DMS114 treated with DMSO at 0.1 percent for 48 hours (cell line): ENCODE results near the gene KCTD2.

Source experiments
- DNase-seq: peaks from one replicate; lab custom pipeline; 2025; ENCODE audit not compliant: unreplicated experiment; lab: John Stamatoyannopoulos, UW

The KCTD2 gene

DNA sequence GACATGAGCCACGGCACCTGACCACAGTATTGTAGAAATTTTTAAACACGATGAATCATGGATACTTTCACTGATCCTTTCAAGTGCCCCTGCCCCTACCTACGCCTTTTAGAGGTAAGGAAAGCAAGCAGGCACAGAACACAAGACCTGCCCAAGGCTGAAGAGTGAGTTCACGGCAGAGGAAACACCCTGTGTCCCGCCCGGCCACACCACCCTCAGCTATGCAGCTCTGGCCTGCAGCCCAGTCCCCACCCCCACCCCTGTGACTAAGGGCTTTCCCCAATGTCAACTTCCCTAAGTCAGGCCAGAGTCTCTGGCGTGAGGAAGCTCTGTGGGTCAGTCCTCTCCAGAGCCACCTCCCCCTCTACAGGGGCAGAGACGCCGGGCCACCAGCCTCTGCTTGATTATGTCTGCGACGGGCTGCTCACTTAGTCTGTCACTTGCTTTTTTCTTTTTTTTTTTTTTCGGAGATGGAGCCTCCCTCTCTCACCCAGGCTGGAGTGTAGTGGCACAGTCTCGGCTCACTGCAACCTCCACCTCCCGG, 49.1 kb downstream of the KCTD2 start:
- no peak for DNase-seq

GRCh38 chr17:75097865-75098264, 50.8 kb downstream of the KCTD2 start:
- DNase-seq: no peak

- no peak for DNase-seq
Measured at GRCh38 chr17:75098861-75099260, 51.8 kb downstream of the KCTD2 start.

DNA sequence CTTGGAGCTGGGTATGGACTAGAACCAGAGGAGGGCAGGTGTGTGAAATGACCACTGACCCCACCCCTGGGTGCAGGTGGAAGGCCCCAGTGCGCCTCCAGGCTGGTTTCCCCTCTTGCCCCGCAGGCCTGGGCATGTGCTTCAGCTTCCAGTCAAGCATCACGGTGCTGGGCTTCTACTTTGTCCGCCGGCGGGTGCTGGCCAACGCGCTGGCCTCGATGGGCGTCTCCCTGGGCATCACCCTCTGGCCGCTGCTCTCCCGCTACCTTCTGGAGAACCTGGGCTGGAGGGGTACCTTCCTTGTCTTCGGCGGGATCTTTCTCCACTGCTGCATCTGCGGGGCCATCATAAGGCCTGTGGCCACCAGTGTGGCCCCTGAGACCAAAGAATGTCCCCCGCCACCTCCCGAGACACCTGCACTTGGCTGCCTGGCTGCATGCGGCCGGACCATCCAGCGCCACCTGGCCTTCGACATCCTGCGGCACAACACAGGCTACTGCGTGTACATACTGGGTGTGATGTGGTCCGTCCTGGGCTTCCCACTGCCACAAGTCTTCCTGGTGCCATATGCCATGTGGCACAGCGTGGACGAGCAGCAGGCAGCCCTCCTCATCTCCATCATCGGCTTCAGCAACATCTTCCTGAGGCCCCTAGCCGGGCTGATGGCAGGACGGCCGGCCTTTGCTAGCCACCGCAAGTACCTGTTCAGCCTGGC, 53.0 kb downstream of the KCTD2 start:
- DNase-seq: no peak

- no peak for DNase-seq
Measured at GRCh38 chr17:75102385-75102821, 55.4 kb downstream of the KCTD2 start.

DNA sequence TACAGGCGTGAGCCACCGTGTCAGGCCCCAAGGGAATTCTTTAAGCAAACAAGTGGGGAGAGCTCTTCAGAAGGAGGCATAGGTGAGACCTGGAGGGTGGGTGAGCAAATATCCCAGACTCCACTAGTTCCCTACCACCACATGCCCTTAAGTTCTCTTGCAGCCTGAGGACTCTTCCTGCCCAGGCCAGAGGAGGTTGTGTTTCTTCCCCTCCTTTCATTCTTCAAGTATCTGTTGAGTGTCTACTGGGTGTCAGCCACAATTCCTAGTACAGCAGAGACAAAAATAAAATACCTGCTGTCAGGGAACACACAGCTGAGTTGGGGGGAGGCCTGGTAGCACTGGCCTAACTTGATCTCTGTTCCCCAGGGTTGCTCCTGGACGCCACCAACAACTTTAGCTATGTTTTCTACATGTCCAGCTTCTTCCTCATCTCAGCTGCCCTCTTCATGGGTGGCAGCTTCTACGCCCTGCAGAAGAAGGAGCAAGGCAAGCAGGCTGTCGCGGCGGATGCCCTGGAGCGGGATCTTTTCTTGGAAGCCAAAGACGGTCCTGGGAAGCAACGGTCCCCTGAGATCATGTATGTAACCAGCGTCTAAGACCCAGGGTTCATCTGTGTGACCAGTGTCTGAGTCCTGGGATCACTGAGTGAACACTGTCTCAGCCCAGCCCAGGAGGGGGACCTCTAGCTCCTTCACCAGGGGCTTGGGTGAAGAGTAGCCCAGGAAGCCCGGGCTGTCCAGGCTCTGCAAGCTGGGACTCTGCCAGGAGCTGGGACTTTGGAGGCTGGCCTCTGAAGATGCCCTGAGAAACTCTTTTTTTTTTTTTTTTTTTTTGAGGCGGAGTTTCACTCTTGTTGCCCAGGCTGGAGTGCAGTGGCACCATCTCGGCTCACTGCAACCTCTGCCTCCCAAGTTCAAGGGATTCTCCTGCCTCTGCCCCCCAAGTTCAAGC, 56.9 kb downstream of the KCTD2 start:
- DNase-seq: no peak

- peak; percentile 21 for DNase-seq
Measured at GRCh38 chr17:75105126-75106080, 58.4 kb downstream of the KCTD2 start.

- DNase-seq: no peak
Measured at GRCh38 chr17:75108193-75108592, 61.2 kb downstream of the KCTD2 start.

DNA sequence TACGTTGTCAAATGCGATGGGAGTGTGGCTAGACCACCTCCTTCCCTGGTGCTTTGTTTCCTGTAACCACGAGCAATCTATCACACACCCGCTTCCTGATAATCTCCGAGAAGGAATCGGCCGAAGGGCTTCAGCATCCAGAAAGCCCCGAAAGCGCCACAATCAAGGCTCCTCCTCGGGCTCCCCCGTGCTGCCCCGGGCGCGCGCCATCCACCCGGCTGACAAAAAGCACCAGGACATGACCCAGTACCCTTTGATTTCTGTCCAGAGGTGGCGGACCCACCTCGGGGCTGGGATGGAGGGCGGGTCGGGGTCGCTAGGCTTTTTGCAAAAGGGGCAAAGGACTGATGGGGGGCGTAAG, 62.0 kb downstream of the KCTD2 start:
- DNase-seq: no peak

GRCh38 chr17:75109407-75110233, 62.6 kb downstream of the KCTD2 start, which contains the start of gene ARMC7:
Gene ARMC7 (plus strand): TSS chr17:75109969. CDS start chr17:75110289, 320 bp downstream.
- DNase-seq: peak; percentile 60

DNA sequence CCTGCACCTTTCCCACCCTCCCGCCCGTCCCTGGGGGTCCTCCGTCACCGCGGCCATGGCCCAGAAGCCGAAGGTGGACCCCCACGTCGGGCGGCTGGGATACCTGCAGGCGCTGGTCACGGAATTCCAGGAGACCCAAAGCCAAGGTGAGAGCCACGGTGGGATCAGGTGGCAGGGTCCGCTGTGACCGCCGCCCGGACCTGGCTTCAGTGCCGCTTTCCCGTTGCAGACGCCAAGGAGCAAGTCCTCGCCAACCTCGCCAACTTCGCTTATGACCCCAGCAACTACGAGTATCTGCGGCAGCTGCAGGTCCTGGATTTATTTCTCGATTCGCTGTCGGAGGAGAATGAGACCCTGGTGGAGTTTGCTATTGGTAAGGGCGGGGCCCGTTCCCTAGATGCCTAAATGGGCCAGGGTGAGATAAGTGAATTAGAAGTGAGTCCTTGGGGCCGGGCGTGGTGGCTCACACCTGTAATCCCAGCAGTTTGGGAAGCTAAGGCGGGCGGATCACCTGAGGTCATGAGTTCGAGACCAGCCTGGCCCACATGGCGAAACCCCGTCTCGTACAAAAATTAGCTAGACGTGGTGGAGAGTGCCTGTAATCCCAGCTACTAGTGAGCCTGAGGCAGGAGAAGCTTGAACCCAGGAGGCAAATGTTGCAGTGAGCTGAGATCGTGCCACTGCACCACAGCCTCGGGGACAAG, 63.4 kb downstream of the KCTD2 start:
- DNase-seq: no peak

DNA sequence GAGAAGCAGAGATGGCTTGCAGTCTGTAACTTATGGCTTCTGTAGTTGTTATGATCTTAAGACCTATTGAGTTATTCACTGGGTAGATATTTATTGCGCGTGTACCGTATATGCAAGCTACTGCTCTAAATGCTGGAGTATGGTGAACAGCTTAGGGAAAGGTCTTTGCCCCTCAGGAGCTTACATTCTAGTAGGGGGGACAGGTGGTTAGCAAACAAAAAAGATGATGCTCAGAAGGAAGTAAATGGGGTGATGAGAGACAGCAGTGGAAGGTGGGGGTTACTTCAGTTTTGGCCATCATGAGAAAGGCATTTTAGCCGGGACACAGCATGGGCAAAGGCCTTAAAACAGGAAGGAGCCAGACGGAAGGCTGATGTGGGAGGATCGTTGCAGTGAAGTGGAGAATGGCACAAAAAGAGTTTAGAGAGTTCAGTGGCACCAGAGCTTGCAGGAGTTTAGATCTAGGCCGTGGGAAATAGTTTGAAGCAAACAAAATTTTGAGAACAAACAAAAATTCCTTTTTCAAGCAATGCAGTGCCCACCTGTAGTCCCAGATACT, 64.8 kb downstream of the KCTD2 start:
- DNase-seq: no peak

GRCh38 chr17:75113798-75114551, 67.0 kb downstream of the KCTD2 start:
- peak; percentile 82 for DNase-seq

GRCh38 chr17:75114552-75115314, 67.7 kb downstream of the KCTD2 start:
- no peak for DNase-seq
